ENCODE results near the gene AFF3. TPM values are rescaled to one million over a fixed set of nuclear protein-coding genes. Genes with fewer than 3 reads are reported as not detected.
"Not testable (repeated sequence)": the region's sequence is repeated elsewhere in the genome, so short reads cannot be mapped to it uniquely, and the experiment has no call there.

Gene AFF3
- total RNA-seq, 1 experiment from 2014 or later: 0.61 TPM

DNA sequence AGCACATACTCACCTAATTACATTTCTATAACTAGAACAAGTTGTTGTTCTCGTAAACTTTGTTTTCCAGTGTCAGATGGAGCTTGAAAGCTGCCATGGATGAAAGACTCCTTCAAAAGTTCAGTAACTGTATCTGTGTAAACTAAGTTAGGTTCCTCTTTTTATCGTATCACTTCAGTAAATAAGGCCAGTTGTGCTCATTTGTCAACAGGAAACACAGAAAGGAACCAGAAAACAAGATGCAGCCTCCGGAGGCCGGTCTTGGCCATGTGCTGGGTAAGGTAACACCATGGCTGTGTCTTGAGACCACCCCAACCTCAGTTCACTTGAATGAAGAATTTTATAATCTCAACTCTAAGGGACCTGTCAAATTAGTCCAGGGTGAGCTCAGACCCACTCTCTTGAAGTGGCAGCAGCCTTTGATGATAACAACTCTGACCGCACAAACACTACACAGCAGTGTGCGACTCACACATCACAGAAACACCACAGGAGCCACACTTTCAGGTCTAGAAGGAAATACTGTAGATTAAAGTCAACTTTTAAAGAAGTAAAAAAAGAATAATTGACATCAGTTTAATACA lies 213.8 kb downstream of the AFF3 start:
- no peak overlapping the region for H3K4me3 ChIP-seq (replicated peaks in 1 of 2; ENCODE audit: low read depth in 1 of 2, low read length in 2 of 2)
- H3K79me2 ChIP-seq (ENCODE audit: insufficient read depth, low read length): no peaks in the 10 kb centered on the region
- no peaks in the 10 kb centered on the region for H3K36me3 ChIP-seq (ENCODE audit: control insufficient read depth in 1 of 2, insufficient read depth in 2 of 2, low read length in 2 of 2)
- no peaks in the 10 kb centered on the region for H3K9me2 ChIP-seq (ENCODE audit: insufficient read depth)
- no peak overlapping the region for H3K4me2 ChIP-seq (ENCODE audit: low read length)
- no peak overlapping the region for H2AFZ ChIP-seq (ENCODE audit: low read depth, low read length, poor library complexity, severe bottlenecking)
- TF ChIP-seq, protein P1, sequence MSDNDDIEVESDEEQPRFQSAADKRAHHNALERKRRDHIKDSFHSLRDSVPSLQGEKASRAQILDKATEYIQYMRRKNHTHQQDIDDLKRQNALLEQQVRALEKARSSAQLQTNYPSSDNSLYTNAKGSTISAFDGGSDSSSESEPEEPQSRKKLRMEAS (IDR thresholded peaks at IDR 0.05): no peak
- TF ChIP-seq ZNF274 (IDR thresholded peaks at IDR 0.05; ENCODE audit: low read depth, low read length) (no peak), ELF1 (IDR thresholded peaks at IDR 0.05; ENCODE audit: borderline replicate concordance, low read depth) (no peak), TCF7L2 (IDR thresholded peaks at IDR 0.05; ENCODE audit: borderline replicate concordance, extremely low read depth, insufficient read depth, insufficient read length) (no peak), SP1 (IDR thresholded peaks at IDR 0.05; ENCODE audit: low read depth) (no peak), SRF (IDR thresholded peaks at IDR 0.05; ENCODE audit: low read depth) (no peak)
- RAD21 ChIA-PET (ENCODE audit: low non-redundant PET in 1 of 2, low total read pairs in 2 of 2, uncharacterized antibody in 2 of 2, unreplicated experiment in 2 of 2): no interaction called here
- DNase-seq (ENCODE audit: low read depth, low spot score) (no peak), ATAC-seq (no peak)
- no peaks in the 10 kb centered on the region for H3K9me3 ChIP-seq (ENCODE audit: control insufficient read depth in 1 of 2, insufficient read depth in 1 of 2, low read depth in 1 of 2, low read length in 2 of 2)
- H3K9ac ChIP-seq (ENCODE audit: low read length): no peak overlapping the region
- H3K4me1 ChIP-seq (ENCODE audit: control insufficient read depth in 1 of 2, insufficient read depth in 2 of 2, low read length in 2 of 2): no peaks in the 10 kb centered on the region
- POLR2A ChIA-PET: no interaction called here
- BruUV-seq (replicated peaks): no TSS peak
- peaks cover 40% of the 10 kb centered on the region for H3K27me3 ChIP-seq (ENCODE audit: insufficient read depth, low read length)
- H3K27ac ChIP-seq (ENCODE audit: low read depth, low read length): no peak overlapping the region
- H4K20me1 ChIP-seq (ENCODE audit: insufficient read depth): no peaks in the 10 kb centered on the region
- CTCF ChIA-PET: no interaction called here
- intact Hi-C loops (cut with micrococcal nuclease): no loop called here

DNA sequence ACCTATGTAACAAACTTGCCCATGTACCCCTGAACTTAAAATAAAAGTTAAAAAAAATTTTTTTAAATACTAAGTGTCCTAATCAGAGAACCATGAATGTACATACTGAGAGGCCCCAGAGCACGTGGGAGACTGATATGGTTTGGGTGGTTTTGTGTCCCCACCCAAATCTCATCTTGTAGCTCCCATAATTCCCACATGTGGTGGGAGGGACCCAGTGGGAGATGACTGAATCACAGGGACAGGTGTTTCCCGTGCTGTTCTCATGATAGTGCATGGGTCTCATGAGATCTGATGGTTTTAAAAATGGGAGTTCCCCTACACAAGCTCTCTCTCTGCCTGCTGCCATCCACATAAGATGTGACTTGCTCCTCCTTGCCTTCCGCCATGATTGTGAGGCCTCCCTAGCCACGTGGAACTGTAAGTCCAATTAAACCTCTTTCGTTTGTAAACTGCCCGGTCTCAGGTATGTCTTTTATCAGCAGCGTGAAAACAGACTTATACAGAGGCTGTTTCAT lies 214.6 kb downstream of the AFF3 start:
- peaks cover 44% of the 10 kb centered on the region for H3K27me3 ChIP-seq (ENCODE audit: insufficient read depth, low read length)
- H3K9me3 ChIP-seq (ENCODE audit: control insufficient read depth in 1 of 2, insufficient read depth in 1 of 2, low read depth in 1 of 2, low read length in 2 of 2); H3K4me3 ChIP-seq (replicated peaks in 1 of 2; ENCODE audit: low read depth in 1 of 2, low read length in 2 of 2); H3K4me2 ChIP-seq (ENCODE audit: low read length); H2AFZ ChIP-seq (ENCODE audit: low read depth, low read length, poor library complexity, severe bottlenecking); H3K9me2 ChIP-seq (ENCODE audit: insufficient read depth); BruUV-seq (replicated peaks); intact Hi-C loops (cut with micrococcal nuclease); POLR2A ChIA-PET; CTCF ChIA-PET; H3K27ac ChIP-seq (ENCODE audit: low read depth, low read length); H3K4me1 ChIP-seq (ENCODE audit: control insufficient read depth in 1 of 2, insufficient read depth in 2 of 2, low read length in 2 of 2); DNase-seq (ENCODE audit: low read depth, low spot score); H3K9ac ChIP-seq (ENCODE audit: low read length); H4K20me1 ChIP-seq (ENCODE audit: insufficient read depth); RAD21 ChIA-PET (ENCODE audit: low non-redundant PET in 1 of 2, low total read pairs in 2 of 2, uncharacterized antibody in 2 of 2, unreplicated experiment in 2 of 2); ATAC-seq; H3K79me2 ChIP-seq (ENCODE audit: insufficient read depth, low read length); H3K36me3 ChIP-seq (ENCODE audit: control insufficient read depth in 1 of 2, insufficient read depth in 2 of 2, low read length in 2 of 2): not testable (repeated sequence)

All from HCT116 (cell line).